Subcutaneous abdominal adipose tissue (tissue), 5 donors: Measurements from ENCODE around the gene TIPIN.

Experiments
- H3K27ac ChIP-seq: one replicate; pipeline ENCODE4 v1.7.0; 2013; ENCODE audit warnings: low read depth, mild to moderate bottlenecking, inconsistent platforms, low read length, moderate library complexity
- H3K27me3 ChIP-seq, 5 donors: one replicate each; pipeline ENCODE4 v1.7.0; 2013; ENCODE audit warnings: low read length in 5 of 5, inconsistent platforms in 1 of 5; ENCODE audit not compliant: control insufficient read depth in 5 of 5, insufficient read depth in 4 of 5
- H3K36me3 ChIP-seq, 5 donors: one replicate each; pipeline ENCODE4 v1.7.0; 2013; ENCODE audit warnings: low read length in 5 of 5; ENCODE audit not compliant: control insufficient read depth in 5 of 5, insufficient read depth in 5 of 5
- H3K4me1 ChIP-seq, 5 donors: one replicate each; pipeline ENCODE4 v1.7.0; 2013; ENCODE audit warnings: low read length in 5 of 5, mild to moderate bottlenecking in 3 of 5, moderate library complexity in 1 of 5; ENCODE audit not compliant: control insufficient read depth in 5 of 5, insufficient read depth in 5 of 5
- H3K4me3 ChIP-seq, 5 donors: one replicate each; pipeline ENCODE4 v1.7.0; 2013; ENCODE audit warnings: low read length in 5 of 5, low read depth in 1 of 5
- H3K9ac ChIP-seq, 5 donors: one replicate each; pipeline ENCODE4 v1.7.0; 2013; ENCODE audit warnings: low read length in 5 of 5, mild to moderate bottlenecking in 4 of 5, moderate library complexity in 3 of 5
- H3K9me3 ChIP-seq, 5 donors: one replicate each; pipeline ENCODE4 v1.7.0; 2013; ENCODE audit warnings: low read length in 5 of 5; ENCODE audit not compliant: control insufficient read depth in 5 of 5
- donor health status: healthy.
- donor health status: healthy.
- donor health status: healthy.
- donor health status: healthy.
- donor health status: healthy.

Gene TIPIN, protein sequence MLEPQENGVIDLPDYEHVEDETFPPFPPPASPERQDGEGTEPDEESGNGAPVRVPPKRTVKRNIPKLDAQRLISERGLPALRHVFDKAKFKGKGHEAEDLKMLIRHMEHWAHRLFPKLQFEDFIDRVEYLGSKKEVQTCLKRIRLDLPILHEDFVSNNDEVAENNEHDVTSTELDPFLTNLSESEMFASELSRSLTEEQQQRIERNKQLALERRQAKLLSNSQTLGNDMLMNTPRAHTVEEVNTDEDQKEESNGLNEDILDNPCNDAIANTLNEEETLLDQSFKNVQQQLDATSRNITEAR

DNA sequence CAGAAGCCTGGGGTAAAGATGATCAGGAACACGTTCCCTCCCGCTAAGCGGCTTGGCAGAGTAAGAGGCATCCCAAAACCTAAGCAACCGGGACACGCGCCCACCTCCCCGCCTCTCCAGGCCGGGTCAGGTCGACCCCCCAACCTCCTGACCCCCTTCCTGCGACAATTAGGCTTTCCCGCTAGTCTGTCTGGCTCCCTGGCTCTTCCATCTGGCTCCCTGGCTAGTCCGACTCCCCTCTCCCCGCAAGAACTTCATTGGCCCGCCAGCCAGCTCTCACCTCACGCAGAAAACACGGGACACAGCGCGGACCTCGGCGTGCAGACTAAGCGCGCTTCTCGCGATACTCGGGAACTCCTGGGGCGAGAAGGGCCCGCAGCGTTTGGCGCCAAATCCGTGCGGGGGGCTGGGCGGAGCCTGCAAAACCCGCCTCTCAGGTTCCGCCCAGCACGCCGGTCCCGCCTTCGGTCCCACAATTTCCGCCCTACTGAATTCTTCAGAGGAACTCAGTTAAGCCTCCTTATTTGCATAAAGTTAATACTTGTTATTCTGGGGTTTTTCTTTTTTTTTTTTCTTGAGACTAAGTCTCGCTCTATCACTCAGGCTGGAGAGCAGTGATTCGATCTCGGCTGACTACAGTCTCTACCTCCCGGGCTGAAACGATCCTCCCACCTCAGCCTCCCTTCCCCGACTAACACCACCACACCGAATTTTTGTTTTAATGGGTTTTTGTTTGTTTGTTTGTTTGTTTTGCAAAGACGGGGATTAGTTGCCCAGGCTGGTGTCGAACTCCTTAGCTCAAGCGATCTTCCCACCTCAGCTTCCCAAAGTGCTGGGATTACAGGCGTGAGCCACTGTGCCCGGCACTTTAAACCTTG is at the start of gene TIPIN:
Gene TIPIN (minus strand): TSS at position 327 of the 878 bp plus-strand sequence. CDS start 3,738 bp downstream, outside the sequence.
- H3K27ac ChIP-seq: peak within 1 kb of the TSS; percentile 61
- H3K9ac ChIP-seq: peak within 1 kb of the TSS in 4 of 5 donors; percentile 84 to 89 (median 88)
- H3K4me1 ChIP-seq: peaks cover 0 to 16% (median 14%) of the 10 kb centered on the region in 5 donors
- no peaks in the 10 kb centered on the region for H3K9me3 ChIP-seq
- H3K27me3 ChIP-seq: no peaks in the 10 kb centered on the region
- peak within 1 kb of the TSS; percentile 74 to 88 (median 85) for H3K4me3 ChIP-seq
- peaks cover 0 to 8% (median 0%) of the 10 kb centered on the region in 5 donors for H3K36me3 ChIP-seq

DNA sequence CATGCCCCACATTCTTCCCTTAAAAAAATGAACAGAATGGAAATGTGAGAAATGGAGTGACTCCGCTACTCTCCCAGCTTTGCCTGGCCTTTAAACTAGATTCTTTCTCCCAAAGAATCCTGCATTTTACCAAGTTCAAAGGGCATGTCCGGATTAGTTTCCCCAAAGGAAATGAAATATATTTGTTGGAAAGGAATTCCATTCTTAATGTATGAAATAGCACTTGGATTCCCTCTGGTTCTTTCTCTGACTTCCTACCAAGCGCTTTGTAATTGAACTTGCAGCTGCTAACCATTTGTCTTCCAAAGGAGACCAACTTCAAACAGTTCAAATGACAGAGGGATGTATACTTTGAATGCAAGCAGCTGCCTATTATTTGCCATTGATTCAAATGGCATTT is 49.1 kb upstream of the TIPIN start:
- peak overlapping the region in 4 of 5 donors; percentile 6 to 81 (median 14) for H3K9ac ChIP-seq
- no peaks in the 10 kb centered on the region for H3K36me3 ChIP-seq
- H3K27me3 ChIP-seq: no peaks in the 10 kb centered on the region
- peaks cover 17 to 95% (median 88%) of the 10 kb centered on the region in 5 donors for H3K4me1 ChIP-seq
- H3K4me3 ChIP-seq: peak overlapping the region in 3 of 5 donors; percentile 7 to 36 (median 12)
- peak overlapping the region; percentile 74 for H3K27ac ChIP-seq
- H3K9me3 ChIP-seq: no peaks in the 10 kb centered on the region

GRCh38 chr15:66405007-66405406 is 48.5 kb upstream of the TIPIN start:
- H3K4me1 ChIP-seq: peaks cover 17 to 95% (median 89%) of the 10 kb centered on the region in 5 donors
- peak overlapping the region; percentile 74 for H3K27ac ChIP-seq

DNA sequence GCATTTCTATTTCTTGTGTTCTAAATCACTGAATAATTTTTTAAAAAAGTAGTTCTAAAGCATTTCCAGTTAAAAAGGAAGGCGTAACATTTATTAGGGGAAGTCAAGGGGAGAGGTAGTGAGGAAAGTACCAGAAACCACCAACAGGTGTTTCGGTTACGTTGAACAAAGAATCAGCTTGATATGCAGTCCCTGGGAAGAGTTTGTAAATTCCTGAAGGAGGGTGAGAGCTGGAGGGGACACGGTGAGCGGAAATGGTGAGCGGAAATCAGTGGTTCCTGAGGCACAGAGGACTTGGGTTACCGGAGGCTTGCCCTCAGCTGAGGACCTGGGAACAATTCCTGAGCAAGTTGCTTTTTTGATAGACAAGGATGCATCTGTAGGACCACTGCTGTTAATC is 48.0 kb upstream of the TIPIN start:
- Histone ChIP-seq H3K27ac (peak overlapping the region; percentile 74), H3K9me3 (no peaks in the 10 kb centered on the region), H3K27me3 (no peaks in the 10 kb centered on the region), H3K4me3 (peak overlapping the region in 2 of 5 donors; percentile 4 to 37), H3K4me1 (peaks cover 14 to 94% (median 84%) of the 10 kb centered on the region in 5 donors), H3K36me3 (no peaks in the 10 kb centered on the region), H3K9ac (peak overlapping the region in 2 of 5 donors; percentile 19 to 81)

More at GRCh38 chr15:66405007-66405406, 48.5 kb upstream of the TIPIN start:
- Histone ChIP-seq H3K9ac (peak overlapping the region in 3 of 5 donors; percentile 6 to 81 (median 19)), H3K36me3 (no peaks in the 10 kb centered on the region), H3K9me3 (no peaks in the 10 kb centered on the region), H3K4me3 (peak overlapping the region in 4 of 5 donors; percentile 4 to 37 (median 22)), H3K27me3 (no peaks in the 10 kb centered on the region)

GRCh38 chr15:66404122-66404521 is 47.6 kb upstream of the TIPIN start:
- Histone ChIP-seq H3K4me1 (peaks cover 10 to 89% (median 80%) of the 10 kb centered on the region in 5 donors), H3K9me3 (no peaks in the 10 kb centered on the region), H3K9ac (peak overlapping the region in 2 of 5 donors; percentile 14 to 81), H3K4me3 (peak overlapping the region in 3 of 5 donors; percentile 4 to 37 (median 5)), H3K27ac (peak overlapping the region; percentile 74), H3K36me3 (no peaks in the 10 kb centered on the region), H3K27me3 (no peaks in the 10 kb centered on the region)

DNA sequence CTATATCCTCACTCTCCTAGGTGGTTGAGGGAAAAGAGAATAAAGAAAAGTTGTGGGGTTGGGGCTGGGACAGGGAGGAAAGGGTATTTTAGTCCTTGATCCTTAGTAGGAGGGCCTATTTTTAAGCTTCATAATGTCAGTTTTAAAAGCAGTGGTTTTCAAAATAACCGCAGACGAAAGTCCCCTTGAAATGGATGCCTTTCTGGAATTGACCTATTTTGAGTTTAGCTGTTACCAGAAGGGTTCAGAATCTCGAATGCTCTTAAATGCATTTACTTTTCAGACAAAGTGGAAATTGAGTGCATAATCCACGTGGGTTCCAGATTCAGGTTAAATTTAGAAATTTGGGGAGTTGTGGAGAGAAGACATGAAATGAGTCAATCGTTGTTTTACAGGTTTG is 46.8 kb upstream of the TIPIN start:
- peak overlapping the region; percentile 74 for H3K27ac ChIP-seq
- H3K36me3 ChIP-seq: no peaks in the 10 kb centered on the region
- peak overlapping the region in 1 of 5 donors; percentile 81 for H3K9ac ChIP-seq
- H3K9me3 ChIP-seq: no peaks in the 10 kb centered on the region
- H3K4me1 ChIP-seq: peaks cover 8 to 84% (median 72%) of the 10 kb centered on the region in 5 donors
- no peak overlapping the region for H3K4me3 ChIP-seq
- no peaks in the 10 kb centered on the region for H3K27me3 ChIP-seq

DNA sequence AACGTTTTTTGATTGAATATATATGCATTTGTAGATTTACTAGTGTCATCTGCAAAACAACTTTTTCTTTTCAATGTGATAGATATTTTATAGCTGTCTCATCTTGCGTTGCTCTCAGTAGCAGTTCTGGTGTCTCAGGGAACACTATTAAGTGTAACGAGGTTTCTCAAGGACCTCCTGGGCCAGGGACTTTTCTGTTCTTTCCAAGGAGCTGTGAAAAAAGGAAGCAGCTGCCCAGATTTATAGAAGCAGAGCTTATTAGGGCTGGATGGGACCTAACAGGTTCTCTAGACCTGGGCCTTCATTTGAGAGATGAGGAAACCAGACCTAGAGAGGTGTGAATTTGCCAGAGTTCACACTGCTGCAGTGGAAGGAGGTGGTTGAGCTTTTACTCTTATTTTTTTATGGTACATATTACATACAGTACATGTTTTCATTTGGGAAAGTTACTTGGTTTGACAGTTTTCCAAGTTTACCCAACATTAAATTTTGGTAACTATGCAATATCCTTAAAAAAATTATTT is 46.3 kb upstream of the TIPIN start:
- peaks cover 8 to 79% (median 67%) of the 10 kb centered on the region in 5 donors for H3K4me1 ChIP-seq
- H3K27me3 ChIP-seq: no peaks in the 10 kb centered on the region
- H3K36me3 ChIP-seq: no peaks in the 10 kb centered on the region
- H3K9ac ChIP-seq: peak overlapping the region in 1 of 5 donors; percentile 31
- H3K4me3 ChIP-seq: no peak overlapping the region
- peak overlapping the region; percentile 74 for H3K27ac ChIP-seq
- H3K9me3 ChIP-seq: no peaks in the 10 kb centered on the region

- Histone ChIP-seq H3K27me3 (no peaks in the 10 kb centered on the region), H3K9me3 (no peaks in the 10 kb centered on the region), H3K36me3 (no peaks in the 10 kb centered on the region), H3K9ac (no peak overlapping the region), H3K4me1 (peaks cover 8 to 65% (median 53%) of the 10 kb centered on the region in 5 donors), H3K4me3 (peak overlapping the region in 1 of 5 donors; percentile 9), H3K27ac (peak overlapping the region; percentile 66)
These were observed 44.9 kb upstream of the TIPIN start for GRCh38 chr15:66401130-66402021.

GRCh38 chr15:66400351-66400774 is 43.9 kb upstream of the TIPIN start:
- no peak overlapping the region for H3K4me3 ChIP-seq
- H3K27me3 ChIP-seq: no peaks in the 10 kb centered on the region
- H3K27ac ChIP-seq: peak overlapping the region; percentile 66
- H3K9ac ChIP-seq: peak overlapping the region in 2 of 5 donors; percentile 34 to 64
- H3K4me1 ChIP-seq: peaks cover 5 to 57% (median 44%) of the 10 kb centered on the region in 5 donors
- no peaks in the 10 kb centered on the region for H3K36me3 ChIP-seq
- H3K9me3 ChIP-seq: no peaks in the 10 kb centered on the region
